Suprapubic skin (tissue), 4 donors: ENCODE data around the gene SPATA33. TPM values are rescaled to one million over a fixed set of nuclear protein-coding genes. Genes with fewer than 3 reads are reported as not detected.
"Not testable (repeated sequence)": the region's sequence is repeated elsewhere in the genome, so short reads cannot be mapped to it uniquely, and the experiment has no call there.

Source experiments
- DNase-seq, 2 donors: peaks; one replicate each; pipeline ENCODE4 v3.0.0-alpha.2; 2019; ENCODE audit warnings: low spot score in 2 of 2
- H3K27ac ChIP-seq: fragments of 200-600 bp; sonication (generic); one replicate; pipeline ENCODE4 v1.5.1; 2019
- H3K27me3 ChIP-seq: fragments of 200-600 bp; sonication (generic); one replicate; pipeline ENCODE4 v1.5.1; 2019
- H3K36me3 ChIP-seq: fragments of 200-600 bp; sonication (generic); one replicate; pipeline ENCODE4 v1.5.1; 2019
- H3K4me1 ChIP-seq: fragments of 200-600 bp; sonication (generic); one replicate; pipeline ENCODE4 v1.5.1; 2019
- H3K4me3 ChIP-seq: fragments of 200-600 bp; sonication (generic); one replicate; pipeline ENCODE4 v1.5.1; 2019; ENCODE audit warnings: mild to moderate bottlenecking
- H3K9me3 ChIP-seq: fragments of 200-600 bp; sonication (generic); one replicate; pipeline ENCODE4 v1.5.1; 2019
- EP300 ChIP-seq: sonication (generic); formaldehyde crosslinking; IDR thresholded peaks from one replicate; pipeline ENCODE4 v1.6.1; 2017; ENCODE audit warnings: antibody characterized with exemption
- POLR2A ChIP-seq, 2 donors: fragments of 450-650 bp; IDR thresholded peaks; one replicate each; pipeline ENCODE4 v1.6.1; 2017; ENCODE audit warnings: antibody characterized with exemption in 2 of 2, mild to moderate bottlenecking in 2 of 2, moderate library complexity in 2 of 2
- POLR2AphosphoS5 ChIP-seq, 3 donors: sonication (generic); formaldehyde crosslinking; IDR thresholded peaks; one replicate each; pipeline ENCODE4 v1.6.1; 2017; ENCODE audit warnings: antibody characterized with exemption in 3 of 3
- WGBS: methylation state at CpG from one replicate; pipeline ENCODE4 v1.1.5; 2018; 5-methylcytosine and 5-hydroxymethylcytosine counted together
- total RNA-seq, 4 donors: library from RNA; depleted of rRNA; stranded (reverse); fragments of >200 nt; gene quantifications; one replicate each; pipeline ENCODE4 v1.1.0, GENCODE V29; 2016
- TF ChIP-seq, protein P1 (sequence below), 2 donors: fragments of 200-600 bp in 1 of 2; fragments of 450-650 bp in 1 of 2; sonication (generic) in 1 of 2; IDR thresholded peaks; one replicate each; pipeline ENCODE4 v1.5.1; 2016 to 2019; ENCODE audit warnings: antibody characterized with exemption in 2 of 2, mild to moderate bottlenecking in 1 of 2, moderate library complexity in 1 of 2

Gene SPATA33
- total RNA-seq, 4 donors from 2014 or later: 3.2 to 9.7 (median 4.4) TPM

GRCh38 chr16:89693289-89693731 lies 35.7 kb downstream of the SPATA33 start:
- Histone ChIP-seq H3K36me3 (peaks cover 81% of the 10 kb centered on the region), H3K27me3 (no peaks in the 10 kb centered on the region), H3K9me3 (no peaks in the 10 kb centered on the region), H3K27ac (no peak overlapping the region), H3K4me1 (no peaks in the 10 kb centered on the region), H3K4me3 (no peak overlapping the region)
- 90% methylated on average over 5 of the region's 11 CpGs for WGBS
- DNase-seq: peak in 1 of 2 donors; percentile 74
- TF ChIP-seq, protein P1, sequence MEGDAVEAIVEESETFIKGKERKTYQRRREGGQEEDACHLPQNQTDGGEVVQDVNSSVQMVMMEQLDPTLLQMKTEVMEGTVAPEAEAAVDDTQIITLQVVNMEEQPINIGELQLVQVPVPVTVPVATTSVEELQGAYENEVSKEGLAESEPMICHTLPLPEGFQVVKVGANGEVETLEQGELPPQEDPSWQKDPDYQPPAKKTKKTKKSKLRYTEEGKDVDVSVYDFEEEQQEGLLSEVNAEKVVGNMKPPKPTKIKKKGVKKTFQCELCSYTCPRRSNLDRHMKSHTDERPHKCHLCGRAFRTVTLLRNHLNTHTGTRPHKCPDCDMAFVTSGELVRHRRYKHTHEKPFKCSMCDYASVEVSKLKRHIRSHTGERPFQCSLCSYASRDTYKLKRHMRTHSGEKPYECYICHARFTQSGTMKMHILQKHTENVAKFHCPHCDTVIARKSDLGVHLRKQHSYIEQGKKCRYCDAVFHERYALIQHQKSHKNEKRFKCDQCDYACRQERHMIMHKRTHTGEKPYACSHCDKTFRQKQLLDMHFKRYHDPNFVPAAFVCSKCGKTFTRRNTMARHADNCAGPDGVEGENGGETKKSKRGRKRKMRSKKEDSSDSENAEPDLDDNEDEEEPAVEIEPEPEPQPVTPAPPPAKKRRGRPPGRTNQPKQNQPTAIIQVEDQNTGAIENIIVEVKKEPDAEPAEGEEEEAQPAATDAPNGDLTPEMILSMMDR (IDR thresholded peaks at IDR 0.05): no peak
- TF ChIP-seq POLR2AphosphoS5 (IDR thresholded peaks at IDR 0.05) (no peak), POLR2A (IDR thresholded peaks at IDR 0.05) (no peak), EP300 (no peak)

- TF ChIP-seq POLR2A (IDR thresholded peaks at IDR 0.05) (no peak), EP300 (no peak), POLR2AphosphoS5 (IDR thresholded peaks at IDR 0.05) (no peak)
- TF ChIP-seq, protein P1 (IDR thresholded peaks at IDR 0.05): no peak
- peaks cover 81% of the 10 kb centered on the region for H3K36me3 ChIP-seq
- 92% methylated on average over 14 of the region's 32 CpGs for WGBS
Observed at GRCh38 chr16:89693931-89694783, 36.5 kb downstream of the SPATA33 start.

DNA sequence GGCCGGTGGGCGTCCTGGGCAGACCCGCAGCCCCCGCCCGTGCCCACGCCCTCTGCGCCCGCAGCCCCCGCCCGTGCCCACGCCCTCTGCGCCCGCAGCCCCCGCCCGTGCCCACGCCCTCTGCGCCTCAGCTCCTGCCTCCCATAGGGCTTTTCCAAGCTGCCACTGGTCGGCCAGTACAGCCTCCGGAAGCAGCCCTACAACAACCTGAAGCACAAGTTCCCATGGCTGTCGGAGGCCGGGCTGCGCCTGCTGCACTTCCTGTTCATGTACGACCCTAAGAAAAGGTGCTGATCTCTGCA lies 37.1 kb downstream of the SPATA33 start:
- H3K36me3 ChIP-seq: peaks cover 75% of the 10 kb centered on the region
- not testable (repeated sequence) for H3K9me3 ChIP-seq, DNase-seq, H3K4me1 ChIP-seq, H3K4me3 ChIP-seq, H3K27me3 ChIP-seq, H3K27ac ChIP-seq
- WGBS: 74% methylated on average over 6 of the region's 23 CpGs

More at GRCh38 chr16:89693931-89694783, 36.5 kb downstream of the SPATA33 start:
- Histone ChIP-seq H3K9me3 (no peaks in the 10 kb centered on the region), H3K4me3 (no peak overlapping the region), H3K27me3 (no peaks in the 10 kb centered on the region), H3K4me1 (no peaks in the 10 kb centered on the region), H3K27ac (no peak overlapping the region)
- peak in 1 of 2 donors; percentile 71 for DNase-seq

- peaks cover 71% of the 10 kb centered on the region for H3K36me3 ChIP-seq
- TF ChIP-seq EP300 (no peak), POLR2A (IDR thresholded peaks at IDR 0.05) (no peak), POLR2AphosphoS5 (IDR thresholded peaks at IDR 0.05) (no peak)
- TF ChIP-seq, protein P1 (IDR thresholded peaks at IDR 0.05): no peak
- H3K27ac ChIP-seq: no peak overlapping the region
- no peaks in the 10 kb centered on the region for H3K27me3 ChIP-seq
- 93% methylated on average over 14 of the region's 31 CpGs for WGBS
- H3K4me1 ChIP-seq: peaks cover 9% of the 10 kb centered on the region
- peak in 1 of 2 donors; percentile 73 for DNase-seq
- no peaks in the 10 kb centered on the region for H3K9me3 ChIP-seq
- no peak overlapping the region for H3K4me3 ChIP-seq
Observed at GRCh38 chr16:89695086-89695874, 37.6 kb downstream of the SPATA33 start.

DNA sequence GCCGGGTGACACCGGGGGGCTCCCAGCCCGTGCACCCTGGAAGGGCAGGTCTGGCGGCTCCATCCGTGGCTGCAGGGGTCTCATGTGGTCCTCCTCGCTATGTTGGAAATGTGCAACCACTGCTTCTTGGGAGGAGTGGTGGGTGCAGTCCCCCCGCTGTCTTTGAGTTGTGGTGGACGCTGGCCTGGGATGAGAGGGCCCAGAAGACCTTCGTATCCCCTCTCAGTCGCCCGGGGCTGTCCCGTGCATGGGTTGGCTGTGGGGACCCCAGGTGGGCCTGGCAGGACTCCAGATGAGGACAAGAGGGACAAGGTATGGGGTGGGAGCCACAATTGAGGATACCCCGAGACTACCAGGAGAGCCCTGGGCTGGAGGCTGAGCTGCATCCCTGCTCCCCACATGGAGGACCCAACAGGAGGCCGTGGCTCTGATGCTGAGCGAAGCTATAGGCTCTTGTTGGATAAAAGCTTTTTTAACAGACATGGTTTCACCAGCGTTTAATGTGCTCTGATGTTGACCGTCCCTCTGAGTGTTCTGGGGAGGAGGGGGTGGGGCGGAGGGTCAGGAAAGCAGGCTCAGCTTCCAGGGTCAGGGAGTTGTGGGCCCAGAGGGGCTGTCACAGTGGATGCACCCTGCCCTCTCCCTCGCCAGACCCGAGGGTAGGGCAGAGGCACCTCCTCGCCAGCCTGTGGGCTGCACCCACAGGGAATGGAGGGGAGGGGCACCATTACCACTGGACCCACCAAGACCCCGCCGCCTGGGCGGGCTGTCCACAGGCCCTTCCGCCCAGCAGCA lies 38.4 kb downstream of the SPATA33 start:
- Histone ChIP-seq H3K4me1 (peaks cover 17% of the 10 kb centered on the region), H3K9me3 (no peaks in the 10 kb centered on the region), H3K27me3 (no peaks in the 10 kb centered on the region), H3K4me3 (no peak overlapping the region), H3K36me3 (peaks cover 65% of the 10 kb centered on the region), H3K27ac (no peak overlapping the region)
- TF ChIP-seq POLR2AphosphoS5 (IDR thresholded peaks at IDR 0.05) (no peak), EP300 (no peak), POLR2A (IDR thresholded peaks at IDR 0.05) (no peak)
- TF ChIP-seq, protein P1 (IDR thresholded peaks at IDR 0.05): no peak
- 78% methylated on average over 16 of the region's 25 CpGs for WGBS
- peak in 1 of 2 donors; percentile 70 for DNase-seq
